ENCODE data around the gene LIN9.

Gene LIN9

GRCh38 chr1:226302731-226303130 lies 6.2 kb downstream of the LIN9 start:
- TF ChIP-seq CEBPB (IDR thresholded peaks at IDR 0.05) (no peak), TAF1 (IDR thresholded peaks at IDR 0.05; ENCODE audit: low read depth) (no peak), MAX (IDR thresholded peaks at IDR 0.05) (no peak), EP300 (IDR thresholded peaks at IDR 0.05; ENCODE audit: borderline replicate concordance) (no peak), CREB1 (IDR thresholded peaks at IDR 0.05; ENCODE audit: low read depth) (no peak), ZBTB7A (IDR thresholded peaks at IDR 0.05; ENCODE audit: low read depth) (no peak), TEAD4 (IDR thresholded peaks at IDR 0.05) (no peak), FOXM1 (IDR thresholded peaks at IDR 0.05; ENCODE audit: borderline replicate concordance, low read depth) (no peak), REST (IDR thresholded peaks at IDR 0.05; ENCODE audit: low read depth) (no peak), EGR1 (IDR thresholded peaks at IDR 0.05) (no peak), TCF12 (IDR thresholded peaks at IDR 0.05; ENCODE audit: low read depth) (no peak), YY1 (IDR thresholded peaks at IDR 0.05; ENCODE audit: low read depth) (no peak), RAD21 (IDR thresholded peaks at IDR 0.05; ENCODE audit: low read depth) (no peak), NFIC (IDR thresholded peaks at IDR 0.05) (no peak)
- TF ChIP-seq, protein P1, sequence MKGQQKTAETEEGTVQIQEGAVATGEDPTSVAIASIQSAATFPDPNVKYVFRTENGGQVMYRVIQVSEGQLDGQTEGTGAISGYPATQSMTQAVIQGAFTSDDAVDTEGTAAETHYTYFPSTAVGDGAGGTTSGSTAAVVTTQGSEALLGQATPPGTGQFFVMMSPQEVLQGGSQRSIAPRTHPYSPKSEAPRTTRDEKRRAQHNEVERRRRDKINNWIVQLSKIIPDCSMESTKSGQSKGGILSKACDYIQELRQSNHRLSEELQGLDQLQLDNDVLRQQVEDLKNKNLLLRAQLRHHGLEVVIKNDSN (IDR thresholded peaks at IDR 0.05), result no peak

- TF ChIP-seq RAD21 (IDR thresholded peaks at IDR 0.05; ENCODE audit: low read depth), result no peak
- no peak for TF ChIP-seq YY1 (IDR thresholded peaks at IDR 0.05; ENCODE audit: low read depth)
- no peak for TF ChIP-seq EP300 (IDR thresholded peaks at IDR 0.05; ENCODE audit: borderline replicate concordance)
- no peak for TF ChIP-seq MAX (IDR thresholded peaks at IDR 0.05)
- TF ChIP-seq CREB1 (IDR thresholded peaks at IDR 0.05; ENCODE audit: low read depth), result no peak
- TF ChIP-seq, protein P1 (IDR thresholded peaks at IDR 0.05), result no peak
- TF ChIP-seq FOXM1 (IDR thresholded peaks at IDR 0.05; ENCODE audit: borderline replicate concordance, low read depth), result no peak
- TF ChIP-seq TCF12 (IDR thresholded peaks at IDR 0.05; ENCODE audit: low read depth), result no peak
- TF ChIP-seq TAF1 (IDR thresholded peaks at IDR 0.05; ENCODE audit: low read depth), result no peak
Observed at GRCh38 chr1:226296911-226297310, 12.1 kb downstream of the LIN9 start.

DNA sequence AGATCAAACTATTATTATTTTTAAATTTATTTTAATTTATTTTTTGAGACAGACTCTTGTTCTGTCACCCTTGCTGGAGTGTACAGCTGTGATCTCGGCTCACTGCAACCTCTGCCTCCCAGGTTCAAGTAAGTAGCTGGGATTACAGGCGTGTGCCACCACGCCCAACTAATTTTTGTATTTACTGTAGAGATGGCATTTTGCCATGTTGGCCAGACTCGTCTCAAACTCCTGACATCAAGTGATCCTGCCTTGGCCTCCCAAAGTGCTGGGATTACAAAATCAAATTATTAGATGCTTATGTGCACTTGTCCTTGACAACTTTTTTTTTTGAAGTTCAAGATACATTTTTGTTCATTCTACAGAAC lies 15.4 kb downstream of the LIN9 start:
- no peak for TF ChIP-seq REST (IDR thresholded peaks at IDR 0.05; ENCODE audit: low read depth)
- TF ChIP-seq CEBPB (IDR thresholded peaks at IDR 0.05), result no peak
- TF ChIP-seq CREB1 (IDR thresholded peaks at IDR 0.05; ENCODE audit: low read depth), result no peak

DNA sequence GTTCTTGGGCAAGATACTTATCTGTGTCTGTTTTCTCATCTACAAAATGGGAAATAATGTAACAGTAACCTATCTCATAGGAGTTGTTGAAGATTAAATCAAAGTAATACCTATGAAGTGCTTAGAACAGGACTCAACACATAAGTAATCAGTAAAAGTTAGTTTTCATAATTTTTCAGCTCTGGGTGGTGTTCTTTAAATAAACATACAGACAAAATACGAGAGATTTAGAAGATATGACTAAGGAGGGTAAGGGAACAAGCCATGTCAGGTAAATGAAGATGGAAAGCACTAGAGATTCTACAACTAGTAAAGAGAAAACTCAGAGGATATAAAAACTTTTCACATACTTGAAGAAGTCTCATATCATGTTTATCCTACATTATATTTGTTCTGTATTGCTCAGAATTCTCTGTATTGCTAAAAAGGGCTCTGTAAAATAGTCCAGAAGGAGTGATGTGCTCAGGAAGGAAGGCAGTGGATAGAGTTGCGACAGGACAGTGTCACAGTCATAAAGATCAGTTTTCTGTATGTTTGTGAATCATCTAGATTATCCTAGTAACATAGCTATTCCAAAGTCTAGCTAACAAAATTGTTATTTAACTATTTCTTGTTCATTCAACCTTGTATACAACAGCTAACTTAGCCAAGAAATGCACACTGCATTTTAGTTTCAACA lies 16.0 kb downstream of the LIN9 start:
- TF ChIP-seq RAD21 (IDR thresholded peaks at IDR 0.05; ENCODE audit: low read depth) (no peak), REST (IDR thresholded peaks at IDR 0.05; ENCODE audit: low read depth) (no peak), EGR1 (IDR thresholded peaks at IDR 0.05) (no peak), TEAD4 (IDR thresholded peaks at IDR 0.05) (no peak), CREB1 (IDR thresholded peaks at IDR 0.05; ENCODE audit: low read depth) (no peak), EP300 (IDR thresholded peaks at IDR 0.05; ENCODE audit: borderline replicate concordance) (no peak), YY1 (IDR thresholded peaks at IDR 0.05; ENCODE audit: low read depth) (no peak), CEBPB (IDR thresholded peaks at IDR 0.05) (no peak), MAX (IDR thresholded peaks at IDR 0.05) (no peak), ZBTB7A (IDR thresholded peaks at IDR 0.05; ENCODE audit: low read depth) (no peak), TAF1 (IDR thresholded peaks at IDR 0.05; ENCODE audit: low read depth) (no peak), FOXM1 (IDR thresholded peaks at IDR 0.05; ENCODE audit: borderline replicate concordance, low read depth) (no peak), TCF12 (IDR thresholded peaks at IDR 0.05; ENCODE audit: low read depth) (no peak), NFIC (IDR thresholded peaks at IDR 0.05) (no peak)
- TF ChIP-seq, protein P1 (IDR thresholded peaks at IDR 0.05), result no peak
